Fibroblast of the aortic adventitia (primary cell): ENCODE data around the gene CLNK. TPM values are rescaled to one million over a fixed set of nuclear protein-coding genes. Genes with fewer than 3 reads are reported as not detected.

Experiments
- DNase-seq: peaks from one replicate; pipeline ENCODE4 v3.0.0-alpha.2; 2010; ENCODE audit warnings: low read depth
- H3K4me3 ChIP-seq: 2 replicates; pipeline ENCODE4 v1.5.1; 2011; ENCODE audit warnings: low read depth, mild to moderate bottlenecking, control low read depth, low read length, moderate library complexity
- total RNA-seq: library from RNA; depleted of rRNA; stranded (reverse); fragments of >200 nt; gene quantifications from 2 replicates; pipeline ENCODE4 v1.2.3, GENCODE V29; 2012; ENCODE audit warnings: low replicate concordance
- TF ChIP-seq, protein P1 (sequence below): IDR thresholded peaks from 2 replicates; pipeline ENCODE4 v1.5.1; 2011; ENCODE audit warnings: mild to moderate bottlenecking, low read length, control low read depth, inconsistent platforms; ENCODE audit not compliant: insufficient read depth

Gene CLNK
- total RNA-seq, 1 donor: not detected

- DNase-seq: no peak
- H3K4me3 ChIP-seq: peak overlapping the region; percentile 67
- TF ChIP-seq, protein P1, sequence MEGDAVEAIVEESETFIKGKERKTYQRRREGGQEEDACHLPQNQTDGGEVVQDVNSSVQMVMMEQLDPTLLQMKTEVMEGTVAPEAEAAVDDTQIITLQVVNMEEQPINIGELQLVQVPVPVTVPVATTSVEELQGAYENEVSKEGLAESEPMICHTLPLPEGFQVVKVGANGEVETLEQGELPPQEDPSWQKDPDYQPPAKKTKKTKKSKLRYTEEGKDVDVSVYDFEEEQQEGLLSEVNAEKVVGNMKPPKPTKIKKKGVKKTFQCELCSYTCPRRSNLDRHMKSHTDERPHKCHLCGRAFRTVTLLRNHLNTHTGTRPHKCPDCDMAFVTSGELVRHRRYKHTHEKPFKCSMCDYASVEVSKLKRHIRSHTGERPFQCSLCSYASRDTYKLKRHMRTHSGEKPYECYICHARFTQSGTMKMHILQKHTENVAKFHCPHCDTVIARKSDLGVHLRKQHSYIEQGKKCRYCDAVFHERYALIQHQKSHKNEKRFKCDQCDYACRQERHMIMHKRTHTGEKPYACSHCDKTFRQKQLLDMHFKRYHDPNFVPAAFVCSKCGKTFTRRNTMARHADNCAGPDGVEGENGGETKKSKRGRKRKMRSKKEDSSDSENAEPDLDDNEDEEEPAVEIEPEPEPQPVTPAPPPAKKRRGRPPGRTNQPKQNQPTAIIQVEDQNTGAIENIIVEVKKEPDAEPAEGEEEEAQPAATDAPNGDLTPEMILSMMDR: no peak
Observed at GRCh38 chr4:10456260-10456594, 228.3 kb downstream of the CLNK start.

- TF ChIP-seq, protein P1: no peak
- H3K4me3 ChIP-seq: no peak overlapping the region
- no peak for DNase-seq
Observed at GRCh38 chr4:10455133-10455532, 229.4 kb downstream of the CLNK start.

DNA sequence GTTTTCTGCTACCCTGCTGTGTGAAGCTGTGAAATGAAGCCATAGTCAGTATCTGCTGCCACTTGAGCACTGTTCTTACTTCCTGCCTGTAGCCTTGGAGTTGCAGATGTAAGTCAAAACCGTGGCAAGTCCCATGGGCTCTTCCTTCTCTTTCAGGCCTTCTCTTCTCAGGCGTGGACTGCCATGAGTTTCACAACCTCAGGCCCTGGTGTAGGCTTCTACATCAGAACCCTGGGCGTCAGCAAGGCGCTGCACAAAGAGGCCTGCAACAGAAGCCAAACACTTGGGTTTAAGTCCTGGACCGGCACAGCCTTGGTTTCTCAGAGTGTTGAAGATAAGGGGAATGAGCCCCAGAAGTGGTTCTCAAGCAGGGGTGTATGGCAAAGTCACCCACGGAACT, 229.8 kb downstream of the CLNK start:
- DNase-seq: no peak
- H3K4me3 ChIP-seq: no peak overlapping the region
- TF ChIP-seq, protein P1: no peak

- DNase-seq: no peak
- H3K4me3 ChIP-seq: no peak overlapping the region
- TF ChIP-seq, protein P1: no peak
Observed at GRCh38 chr4:10454121-10454520, 230.4 kb downstream of the CLNK start.

GRCh38 chr4:10448991-10449390, 235.6 kb downstream of the CLNK start:
- DNase-seq: peak; percentile 71
- H3K4me3 ChIP-seq: no peak overlapping the region
- TF ChIP-seq, protein P1: no peak

DNA sequence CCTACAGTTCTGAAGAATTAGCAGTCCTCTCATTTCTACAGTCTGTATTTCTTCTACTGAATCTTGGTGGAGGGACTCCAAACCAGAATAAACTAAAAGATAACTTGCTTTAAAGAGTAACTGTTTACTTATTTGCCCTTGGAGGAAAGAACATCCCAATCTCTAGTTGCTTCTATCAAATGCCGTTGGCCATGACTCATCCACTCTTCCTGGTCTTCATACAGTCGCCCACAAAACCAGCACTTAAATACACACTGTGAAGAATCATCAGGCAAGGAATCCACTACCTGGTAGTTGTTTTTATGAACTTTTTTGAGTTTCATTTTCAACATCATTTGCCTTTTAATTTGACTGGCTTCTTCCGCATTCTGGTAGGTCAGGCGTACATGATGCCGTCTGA, 241.6 kb downstream of the CLNK start:
- no peak for DNase-seq
- H3K4me3 ChIP-seq: no peak overlapping the region
- TF ChIP-seq, protein P1: no peak

DNA sequence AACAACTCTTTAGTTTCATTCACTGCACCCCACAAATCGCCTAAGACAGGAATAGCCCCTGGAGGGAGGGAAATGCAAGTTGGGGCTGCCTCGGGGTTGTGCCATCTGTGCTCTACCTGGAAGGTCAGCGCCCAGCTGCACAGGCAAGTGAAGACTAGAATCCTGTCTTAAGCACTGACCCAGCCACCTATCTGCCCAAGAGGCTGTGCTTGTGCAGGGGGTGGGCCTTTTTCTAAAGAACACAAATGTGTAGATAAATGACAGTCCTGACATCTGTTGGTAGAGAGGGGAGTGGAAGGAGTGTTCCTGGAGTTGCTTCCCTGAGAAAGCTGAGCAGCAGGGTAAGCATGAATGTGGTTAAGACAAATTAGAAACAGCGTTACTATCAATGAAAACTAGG, 243.1 kb downstream of the CLNK start:
- no peak for DNase-seq
- no peak overlapping the region for H3K4me3 ChIP-seq
- TF ChIP-seq, protein P1: no peak
